HG02852 (cell line): ENCODE measurements around the gene DESI1.
"Not testable (repeated sequence)": the region's sequence is repeated elsewhere in the genome, so short reads cannot be mapped to it uniquely, and the experiment has no call there.

Experiments used
- ATAC-seq: cut with Tn5 transposase; IDR thresholded peaks from one replicate; pipeline ENCODE4 v1.9.1; 2021; ENCODE audit warnings: mild to moderate bottlenecking, moderate library complexity; ENCODE audit not compliant: unreplicated experiment

The DESI1 gene

DNA sequence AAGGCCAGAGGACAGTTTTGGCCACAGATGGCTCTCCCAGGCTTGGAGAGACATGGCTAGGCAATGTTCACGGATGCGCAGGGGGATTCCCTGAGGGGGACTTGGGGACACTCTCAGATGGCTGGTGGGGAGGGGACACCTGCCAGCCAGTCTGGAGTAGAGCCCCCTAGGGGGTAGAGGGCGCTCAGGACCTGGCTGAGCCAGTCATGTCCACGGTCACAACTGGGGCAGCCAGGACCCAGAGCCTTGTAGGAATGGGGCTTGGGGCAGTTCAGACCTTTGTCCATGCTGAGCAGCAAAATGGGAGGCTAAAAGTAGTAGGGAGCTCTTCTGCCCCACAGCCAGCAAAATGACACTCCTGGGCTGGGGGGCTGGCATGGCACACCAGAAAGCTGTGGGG, 58.4 kb downstream of the DESI1 start:
- ATAC-seq, result no peak

DNA sequence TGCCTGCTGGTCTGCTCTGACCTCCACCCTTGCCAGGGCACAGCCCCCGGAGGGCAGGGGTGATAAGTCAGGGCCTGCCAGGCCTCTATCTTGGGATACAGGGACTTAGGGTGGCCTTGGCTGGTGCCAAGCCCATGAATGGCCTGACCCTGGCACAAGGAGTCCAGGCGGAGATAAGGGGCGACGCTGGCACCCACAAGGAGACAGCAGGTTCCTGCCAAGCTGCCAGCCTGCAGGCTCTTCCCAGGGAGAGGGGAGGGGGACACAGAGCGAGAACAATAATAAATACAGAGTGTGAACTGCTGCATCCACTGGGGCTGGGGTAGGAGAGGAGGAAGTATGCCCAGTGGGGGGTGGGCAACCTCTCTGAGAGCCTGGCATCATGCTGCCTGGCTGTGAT, 59.1 kb downstream of the DESI1 start:
- ATAC-seq, result no peak

GRCh38 chr22:41561335-41561734, 59.5 kb downstream of the DESI1 start:
- no peak for ATAC-seq

DNA sequence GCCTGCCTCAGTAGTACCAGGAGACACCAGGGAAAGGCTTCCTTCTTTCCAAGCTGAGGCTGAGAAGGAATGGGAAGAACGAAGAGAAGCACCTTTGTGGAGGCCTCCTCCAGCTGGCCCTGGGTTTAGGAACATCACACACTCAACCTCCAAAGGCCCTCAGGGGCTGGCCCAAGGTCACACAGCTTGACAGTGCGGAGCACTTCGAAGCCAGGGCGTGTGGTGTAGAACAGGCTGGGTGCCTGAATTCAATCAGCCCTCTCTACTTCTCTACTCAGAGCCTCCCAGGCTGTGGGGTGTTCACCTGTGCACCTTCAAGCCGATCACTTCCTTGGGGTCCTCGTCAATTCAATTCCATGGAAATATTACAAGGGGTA, 60.8 kb downstream of the DESI1 start:
- ATAC-seq, result no peak

DNA sequence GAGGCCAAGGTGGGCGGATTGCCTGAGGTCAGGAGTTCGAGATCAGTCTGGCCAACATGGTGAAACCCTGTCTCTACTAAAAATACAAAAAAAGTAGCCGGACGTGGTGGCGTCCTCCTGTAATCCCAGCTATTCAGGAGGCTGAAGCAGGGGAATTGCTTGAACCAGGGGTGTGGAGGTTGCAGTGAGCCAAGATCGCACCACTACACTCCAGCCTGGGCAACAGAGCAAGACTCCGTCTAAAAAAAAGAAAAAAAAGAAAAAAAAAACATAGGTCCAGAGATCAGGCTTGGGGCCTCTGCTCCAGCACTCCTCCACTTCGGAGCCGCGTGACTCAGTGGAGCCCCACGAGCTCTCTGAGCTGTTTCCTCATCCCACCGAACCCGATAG, 62.6 kb downstream of the DESI1 start:
- not testable (repeated sequence) for ATAC-seq

DNA sequence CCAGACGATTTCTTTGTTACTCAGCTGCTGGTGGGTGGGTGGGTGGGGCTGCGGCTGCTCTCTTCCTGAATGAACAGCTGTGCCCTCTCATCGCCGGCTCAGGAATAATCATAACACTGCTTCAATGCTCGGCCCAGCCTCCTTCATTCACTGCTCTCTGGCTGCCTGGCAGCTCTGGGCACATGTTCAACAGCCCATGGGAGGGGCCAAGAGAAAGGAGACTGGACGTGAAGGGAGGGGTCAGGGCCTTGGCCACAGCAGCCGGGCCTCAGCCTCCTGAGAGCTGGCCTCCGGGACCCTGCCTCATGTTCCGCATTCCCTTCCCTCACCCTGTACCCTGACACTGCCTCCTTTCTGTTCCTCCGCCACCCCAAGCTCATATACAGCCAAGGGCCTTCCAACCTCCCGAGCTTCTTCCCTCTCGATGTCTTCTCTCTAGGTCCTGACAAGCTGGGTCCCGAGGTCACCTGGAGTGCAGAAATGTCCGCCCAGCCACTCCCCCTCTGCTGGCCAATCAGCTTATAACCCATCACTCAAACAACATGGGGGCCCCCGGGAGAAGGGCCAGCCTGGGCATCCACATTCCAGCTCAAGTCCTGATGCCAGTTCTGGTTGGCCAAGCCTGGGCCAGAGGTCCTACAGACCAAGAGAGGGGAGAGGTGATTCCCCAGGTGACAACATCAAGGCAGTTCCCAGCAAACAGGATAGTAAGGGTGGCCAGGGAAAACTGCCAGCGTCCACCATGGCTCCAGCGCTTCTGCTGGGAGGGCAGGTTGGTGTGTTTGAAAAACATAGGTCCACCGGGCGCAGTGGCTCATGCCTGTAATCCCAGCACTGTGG, 63.2 kb downstream of the DESI1 start:
- no peak for ATAC-seq

GRCh38 chr22:41556561-41556960, 64.3 kb downstream of the DESI1 start:
- no peak for ATAC-seq

DNA sequence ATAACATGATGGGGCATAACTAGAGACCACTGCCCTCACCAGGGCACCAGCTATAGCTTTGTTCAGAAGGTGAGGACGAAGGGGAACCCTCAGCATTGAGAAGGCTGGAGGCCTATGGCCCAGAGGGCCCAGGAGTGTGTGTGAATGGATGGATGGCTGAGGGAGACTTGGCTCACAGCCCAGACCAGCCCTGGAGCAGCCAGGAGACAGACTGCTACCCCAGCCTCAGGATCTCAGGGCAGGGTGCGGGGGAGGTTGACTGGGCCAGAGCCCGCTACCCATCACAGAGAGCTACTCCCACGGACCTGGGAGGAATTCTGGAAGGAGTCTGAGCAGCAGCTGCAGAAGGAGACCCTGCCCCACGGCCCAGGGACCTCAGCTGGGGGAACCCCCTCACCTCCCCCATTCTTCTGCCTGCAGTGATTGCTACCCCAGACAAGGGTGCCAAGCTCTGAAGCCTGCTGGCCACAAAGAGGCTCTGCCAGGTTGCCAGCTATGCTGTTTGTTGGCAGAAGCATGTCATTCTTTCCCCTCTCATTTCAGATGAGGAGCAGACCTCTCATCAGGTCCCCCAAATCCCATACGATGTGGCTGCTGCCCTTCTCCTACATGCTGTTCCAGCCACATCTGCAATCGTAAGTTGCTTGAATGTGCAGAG, 65.4 kb downstream of the DESI1 start:
- no peak for ATAC-seq

GRCh38 chr22:41551877-41552582, 68.8 kb downstream of the DESI1 start:
- no peak for ATAC-seq

DNA sequence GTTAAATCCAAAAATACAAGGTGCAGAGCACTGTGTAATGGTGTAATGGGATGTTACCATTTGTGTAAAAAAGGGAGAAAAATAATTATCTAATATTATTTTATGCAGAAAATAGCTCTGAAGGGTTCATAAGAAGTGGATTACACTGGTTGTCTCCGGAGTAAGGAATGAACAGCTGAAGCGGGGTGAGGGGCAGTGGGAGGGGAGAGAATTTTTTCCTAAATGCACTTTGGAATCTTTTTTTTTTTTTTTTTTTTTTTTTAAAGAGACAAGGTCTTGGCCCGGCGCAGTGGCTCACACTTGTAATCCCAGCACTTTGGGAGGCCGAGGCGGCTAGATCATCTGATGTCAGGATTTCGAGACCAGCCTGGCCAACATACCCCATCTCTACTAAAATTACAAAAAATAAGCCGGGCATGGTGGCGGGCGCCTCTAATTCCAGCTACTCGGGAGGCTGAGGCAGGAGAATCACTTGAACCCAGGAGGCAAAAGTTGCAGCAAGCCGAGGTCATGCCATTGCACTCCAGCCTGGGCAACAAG, 69.8 kb downstream of the DESI1 start:
- ATAC-seq, result no peak

GRCh38 chr22:41548830-41549211, 72.0 kb downstream of the DESI1 start:
- no peak for ATAC-seq
